ENCODE data around the gene FOXA2. TPM values are rescaled to one million over a fixed set of nuclear protein-coding genes. Genes with fewer than 3 reads are reported as not detected.

Gene FOXA2
- total and polyA plus RNA-seq, 2 of the 13 experiments (the other 11 are each of a cell fraction or from before 2014, with no cell fraction given) = 8.8 to 12.2 TPM

DNA sequence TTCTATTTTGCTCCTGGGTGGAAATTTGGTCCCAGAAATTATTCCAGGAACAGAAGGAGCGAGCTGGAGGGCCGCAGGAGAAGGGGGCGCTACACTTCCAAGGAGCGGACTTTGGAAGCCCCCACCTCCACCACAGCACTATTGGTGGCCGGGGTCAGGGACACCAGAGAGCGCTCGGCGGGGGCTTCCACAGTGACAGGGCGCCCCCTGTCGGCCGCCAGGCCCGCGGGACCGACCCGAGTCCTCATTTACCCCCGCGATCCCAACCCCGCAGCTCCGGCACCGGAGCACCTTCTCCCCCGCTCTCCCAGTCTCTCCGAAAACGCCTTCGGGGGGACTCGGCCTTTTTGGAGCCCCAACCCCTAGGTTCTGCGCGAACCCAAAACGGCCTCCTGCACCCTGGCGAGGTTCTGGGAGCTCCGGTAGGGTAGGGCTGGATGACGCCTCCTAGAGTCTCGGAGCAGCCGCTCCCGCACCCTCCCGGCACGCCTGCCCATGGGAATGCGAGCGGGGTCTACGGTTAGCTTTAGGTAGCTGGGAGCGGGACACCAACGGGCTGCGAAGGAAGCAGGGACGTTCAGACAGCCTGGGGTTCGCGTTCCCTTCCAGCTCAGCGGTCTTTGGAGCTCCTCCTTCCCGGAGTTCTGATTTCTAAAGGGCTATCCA, 2.4 kb upstream of the FOXA2 start (continued):
- TF ChIP-seq, protein P1, sequence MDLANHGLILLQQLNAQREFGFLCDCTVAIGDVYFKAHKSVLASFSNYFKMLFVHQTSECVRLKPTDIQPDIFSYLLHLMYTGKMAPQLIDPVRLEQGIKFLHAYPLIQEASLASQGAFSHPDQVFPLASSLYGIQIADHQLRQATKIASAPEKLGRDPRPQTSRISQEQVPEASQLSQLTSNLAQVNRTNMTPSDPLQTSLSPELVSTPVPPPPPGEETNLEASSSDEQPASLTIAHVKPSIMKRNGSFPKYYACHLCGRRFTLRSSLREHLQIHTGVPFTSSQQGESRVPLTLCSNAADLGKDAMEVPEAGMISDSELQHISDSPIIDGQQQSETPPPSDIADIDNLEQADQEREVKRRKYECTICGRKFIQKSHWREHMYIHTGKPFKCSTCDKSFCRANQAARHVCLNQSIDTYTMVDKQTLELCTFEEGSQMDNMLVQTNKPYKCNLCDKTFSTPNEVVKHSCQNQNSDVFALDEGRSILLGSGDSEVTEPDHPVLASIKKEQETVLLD (CRISPR knock-in tag; IDR thresholded peaks at IDR 0.05; ENCODE audit: low read depth) = no peak
- TF ChIP-seq ZNF567 (CRISPR knock-in tag; IDR thresholded peaks at IDR 0.05; ENCODE audit: borderline replicate concordance) = 0 out of 2 replicates have a peak, but pooled peaks have one; percentile 27
- no peak for TF ChIP-seq ZNF362 (CRISPR knock-in tag; IDR thresholded peaks at IDR 0.05; ENCODE audit: borderline replicate concordance)

DNA sequence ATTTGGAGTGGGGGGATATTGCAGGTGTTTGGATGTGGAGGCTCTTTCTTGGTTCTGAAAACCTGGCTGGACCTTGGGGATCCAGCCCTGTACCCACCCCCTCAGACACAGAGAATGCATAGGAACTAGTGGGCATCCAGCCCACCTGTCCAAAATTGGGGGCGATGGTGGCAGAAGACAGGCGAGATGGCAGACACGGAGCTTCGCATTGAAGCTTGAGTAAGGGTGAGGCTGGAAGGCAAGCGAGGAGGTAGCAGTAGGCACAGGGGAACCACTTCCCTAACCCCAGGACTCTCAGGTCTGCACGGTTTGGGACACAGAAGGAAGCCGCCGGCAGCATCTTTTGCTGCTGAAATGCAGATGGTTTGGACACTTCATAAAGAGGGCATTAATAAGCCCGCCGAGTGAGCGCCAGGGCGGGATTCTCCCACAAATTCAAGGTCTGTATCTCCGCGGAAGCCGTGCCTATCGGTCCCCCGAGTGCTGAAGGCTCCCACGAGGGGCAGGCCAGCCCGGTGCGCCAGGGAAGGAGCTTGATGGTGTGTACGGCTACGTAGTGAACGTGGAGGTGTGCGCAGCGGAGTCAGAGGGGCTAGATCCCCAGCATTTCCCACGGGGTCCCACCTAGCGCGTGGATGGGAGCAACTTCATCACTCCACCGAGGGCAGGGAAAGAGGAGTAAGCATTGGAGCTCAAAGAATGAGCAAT, 1.6 kb upstream of the FOXA2 start:
- BruUV-seq (replicated peaks) = no TSS peak
- ChIA-PET POLR2A (interaction anchor here (1.2 to 6.1 kb wide), 18 partner anchors 8 to 250 kb away, joined by 3 to 189 read pairs (median 6); no protein-coding TSS in a partner anchor), CTCF (ENCODE audit: low intra/inter-chr PET ratio, low total read pairs) (interaction anchor here (0.9 to 5.0 kb wide), 10 partner anchors 74 to 252 kb away, joined by 3 to 83 read pairs (median 17); no protein-coding TSS in a partner anchor)
- Histone ChIP-seq H3K27ac (ENCODE audit: extremely low read length, insufficient read depth, low read length) (no peak overlapping the region), H4K20me1 (ENCODE audit: insufficient read depth, low read length) (peaks cover 16% of the 10 kb centered on the region; the same call in 1 of the 2 replicates), H3K36me3 (replicated peaks in 1 of 2; ENCODE audit: control insufficient read depth in 1 of 2, insufficient read depth in 2 of 2, low read length in 2 of 2) (peaks cover 4 to 15% of the 10 kb centered on the region in 2 experiments; a peak in 3 of 5 replicates), H3K4me2 (ENCODE audit: low read depth, low read length) (peak overlapping the region; percentile 96), H3K79me2 (ENCODE audit: insufficient read depth, low read length) (peaks cover 27% of the 10 kb centered on the region), H3K4me1 (ENCODE audit: insufficient read depth, low read length) (peaks cover 41% of the 10 kb centered on the region), H3K9me3 (ENCODE audit: low read length) (no peaks in the 10 kb centered on the region), H2AFZ (ENCODE audit: low read length) (no peak overlapping the region), H3K27me3 (ENCODE audit: control insufficient read depth in 1 of 2, insufficient read depth in 2 of 2, low read length in 2 of 2) (peaks cover 3 to 35% of the 10 kb centered on the region in 2 experiments; a peak in 4 of 5 replicates), H3K4me3 (replicated peaks in 1 of 3; ENCODE audit: insufficient read depth in 1 of 3, low read depth in 2 of 3, low read length in 3 of 3) (peak overlapping the region in 1 of 3 experiments; percentile 97; a peak in 2 of 6 replicates), H3K9ac (ENCODE audit: insufficient read depth, low read depth, low read length) (no peak overlapping the region)
- no peak for DNase-seq (ENCODE audit: low spot score)
- in situ Hi-C loops (cut with HindIII; ENCODE audit: extremely low pct_ligation_motif_present, low pct_unique_long_range_greater_than_20kb) = loop anchor here (5.0 kb wide), 4 partner anchors 96 to 249 kb away; no protein-coding TSS in a partner anchor
- WGBS (ENCODE audit: low lambda C conversion rate) = 88% methylated on average over 29 of the region's 29 CpGs
- no peak for FAIRE-seq
- intact Hi-C loops (cut with micrococcal nuclease; ENCODE audit: unreplicated experiment) = loop anchor here (1.0 to 5.0 kb wide), 7 partner anchors 62 to 247 kb away; no protein-coding TSS in a partner anchor
- ATAC-seq = no peak
- TF ChIP-seq WIZ (CRISPR knock-in tag; IDR thresholded peaks at IDR 0.05) (no peak), SP2 (CRISPR knock-in tag; IDR thresholded peaks at IDR 0.05) (peak; percentile 48; the same call in 1 of the 2 replicates), TP53 (CRISPR knock-in tag; conservative IDR thresholded peaks at IDR 0.05) (no peak), TSC22D2 (CRISPR knock-in tag; IDR thresholded peaks at IDR 0.05; ENCODE audit: borderline replicate concordance) (no peak), ZNF776 (CRISPR knock-in tag; IDR thresholded peaks at IDR 0.05) (0 out of 2 replicates have a peak, but pooled peaks have one; percentile 15)
- TF ChIP-seq, protein P2, sequence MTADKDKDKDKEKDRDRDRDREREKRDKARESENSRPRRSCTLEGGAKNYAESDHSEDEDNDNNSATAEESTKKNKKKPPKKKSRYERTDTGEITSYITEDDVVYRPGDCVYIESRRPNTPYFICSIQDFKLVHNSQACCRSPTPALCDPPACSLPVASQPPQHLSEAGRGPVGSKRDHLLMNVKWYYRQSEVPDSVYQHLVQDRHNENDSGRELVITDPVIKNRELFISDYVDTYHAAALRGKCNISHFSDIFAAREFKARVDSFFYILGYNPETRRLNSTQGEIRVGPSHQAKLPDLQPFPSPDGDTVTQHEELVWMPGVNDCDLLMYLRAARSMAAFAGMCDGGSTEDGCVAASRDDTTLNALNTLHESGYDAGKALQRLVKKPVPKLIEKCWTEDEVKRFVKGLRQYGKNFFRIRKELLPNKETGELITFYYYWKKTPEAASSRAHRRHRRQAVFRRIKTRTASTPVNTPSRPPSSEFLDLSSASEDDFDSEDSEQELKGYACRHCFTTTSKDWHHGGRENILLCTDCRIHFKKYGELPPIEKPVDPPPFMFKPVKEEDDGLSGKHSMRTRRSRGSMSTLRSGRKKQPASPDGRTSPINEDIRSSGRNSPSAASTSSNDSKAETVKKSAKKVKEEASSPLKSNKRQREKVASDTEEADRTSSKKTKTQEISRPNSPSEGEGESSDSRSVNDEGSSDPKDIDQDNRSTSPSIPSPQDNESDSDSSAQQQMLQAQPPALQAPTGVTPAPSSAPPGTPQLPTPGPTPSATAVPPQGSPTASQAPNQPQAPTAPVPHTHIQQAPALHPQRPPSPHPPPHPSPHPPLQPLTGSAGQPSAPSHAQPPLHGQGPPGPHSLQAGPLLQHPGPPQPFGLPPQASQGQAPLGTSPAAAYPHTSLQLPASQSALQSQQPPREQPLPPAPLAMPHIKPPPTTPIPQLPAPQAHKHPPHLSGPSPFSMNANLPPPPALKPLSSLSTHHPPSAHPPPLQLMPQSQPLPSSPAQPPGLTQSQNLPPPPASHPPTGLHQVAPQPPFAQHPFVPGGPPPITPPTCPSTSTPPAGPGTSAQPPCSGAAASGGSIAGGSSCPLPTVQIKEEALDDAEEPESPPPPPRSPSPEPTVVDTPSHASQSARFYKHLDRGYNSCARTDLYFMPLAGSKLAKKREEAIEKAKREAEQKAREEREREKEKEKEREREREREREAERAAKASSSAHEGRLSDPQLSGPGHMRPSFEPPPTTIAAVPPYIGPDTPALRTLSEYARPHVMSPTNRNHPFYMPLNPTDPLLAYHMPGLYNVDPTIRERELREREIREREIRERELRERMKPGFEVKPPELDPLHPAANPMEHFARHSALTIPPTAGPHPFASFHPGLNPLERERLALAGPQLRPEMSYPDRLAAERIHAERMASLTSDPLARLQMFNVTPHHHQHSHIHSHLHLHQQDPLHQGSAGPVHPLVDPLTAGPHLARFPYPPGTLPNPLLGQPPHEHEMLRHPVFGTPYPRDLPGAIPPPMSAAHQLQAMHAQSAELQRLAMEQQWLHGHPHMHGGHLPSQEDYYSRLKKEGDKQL (CRISPR knock-in tag; IDR thresholded peaks at IDR 0.05; ENCODE audit: low read depth) = no peak
